ENCODE data around the gene GATB.

Gene GATB

DNA sequence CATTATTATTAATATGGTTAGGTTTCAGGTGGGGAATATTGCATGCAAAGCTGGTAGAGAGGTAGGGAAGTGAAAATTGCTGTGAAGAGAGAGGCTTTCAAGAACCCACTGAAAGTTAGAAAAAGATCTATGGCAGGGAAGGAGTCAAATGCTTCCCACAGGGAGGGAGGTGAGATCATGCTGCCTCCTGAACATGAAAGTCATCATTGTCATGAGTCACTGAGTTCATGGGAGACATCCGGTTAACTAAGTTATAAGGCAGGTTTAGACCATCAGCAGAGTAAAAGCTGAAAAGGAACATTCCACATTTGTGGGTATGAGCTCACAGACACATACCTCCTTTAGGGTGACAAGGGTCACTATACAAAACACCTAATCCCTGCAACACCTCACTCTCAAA is 16.2 kb downstream of the GATB start:
- TF ChIP-seq, protein P1, sequence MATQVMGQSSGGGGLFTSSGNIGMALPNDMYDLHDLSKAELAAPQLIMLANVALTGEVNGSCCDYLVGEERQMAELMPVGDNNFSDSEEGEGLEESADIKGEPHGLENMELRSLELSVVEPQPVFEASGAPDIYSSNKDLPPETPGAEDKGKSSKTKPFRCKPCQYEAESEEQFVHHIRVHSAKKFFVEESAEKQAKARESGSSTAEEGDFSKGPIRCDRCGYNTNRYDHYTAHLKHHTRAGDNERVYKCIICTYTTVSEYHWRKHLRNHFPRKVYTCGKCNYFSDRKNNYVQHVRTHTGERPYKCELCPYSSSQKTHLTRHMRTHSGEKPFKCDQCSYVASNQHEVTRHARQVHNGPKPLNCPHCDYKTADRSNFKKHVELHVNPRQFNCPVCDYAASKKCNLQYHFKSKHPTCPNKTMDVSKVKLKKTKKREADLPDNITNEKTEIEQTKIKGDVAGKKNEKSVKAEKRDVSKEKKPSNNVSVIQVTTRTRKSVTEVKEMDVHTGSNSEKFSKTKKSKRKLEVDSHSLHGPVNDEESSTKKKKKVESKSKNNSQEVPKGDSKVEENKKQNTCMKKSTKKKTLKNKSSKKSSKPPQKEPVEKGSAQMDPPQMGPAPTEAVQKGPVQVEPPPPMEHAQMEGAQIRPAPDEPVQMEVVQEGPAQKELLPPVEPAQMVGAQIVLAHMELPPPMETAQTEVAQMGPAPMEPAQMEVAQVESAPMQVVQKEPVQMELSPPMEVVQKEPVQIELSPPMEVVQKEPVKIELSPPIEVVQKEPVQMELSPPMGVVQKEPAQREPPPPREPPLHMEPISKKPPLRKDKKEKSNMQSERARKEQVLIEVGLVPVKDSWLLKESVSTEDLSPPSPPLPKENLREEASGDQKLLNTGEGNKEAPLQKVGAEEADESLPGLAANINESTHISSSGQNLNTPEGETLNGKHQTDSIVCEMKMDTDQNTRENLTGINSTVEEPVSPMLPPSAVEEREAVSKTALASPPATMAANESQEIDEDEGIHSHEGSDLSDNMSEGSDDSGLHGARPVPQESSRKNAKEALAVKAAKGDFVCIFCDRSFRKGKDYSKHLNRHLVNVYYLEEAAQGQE (IDR thresholded peaks at IDR 0.05; ENCODE audit: insufficient replicate concordance, low read depth) = no peak
- TF ChIP-seq GABPA (IDR thresholded peaks at IDR 0.05; ENCODE audit: low read depth) (no peak), SPI1 (IDR thresholded peaks at IDR 0.05; ENCODE audit: borderline replicate concordance, low read depth) (no peak), POLR2AphosphoS5 (IDR thresholded peaks at IDR 0.05; ENCODE audit: low read depth) (no peak)
- TF ChIP-seq, protein P2, sequence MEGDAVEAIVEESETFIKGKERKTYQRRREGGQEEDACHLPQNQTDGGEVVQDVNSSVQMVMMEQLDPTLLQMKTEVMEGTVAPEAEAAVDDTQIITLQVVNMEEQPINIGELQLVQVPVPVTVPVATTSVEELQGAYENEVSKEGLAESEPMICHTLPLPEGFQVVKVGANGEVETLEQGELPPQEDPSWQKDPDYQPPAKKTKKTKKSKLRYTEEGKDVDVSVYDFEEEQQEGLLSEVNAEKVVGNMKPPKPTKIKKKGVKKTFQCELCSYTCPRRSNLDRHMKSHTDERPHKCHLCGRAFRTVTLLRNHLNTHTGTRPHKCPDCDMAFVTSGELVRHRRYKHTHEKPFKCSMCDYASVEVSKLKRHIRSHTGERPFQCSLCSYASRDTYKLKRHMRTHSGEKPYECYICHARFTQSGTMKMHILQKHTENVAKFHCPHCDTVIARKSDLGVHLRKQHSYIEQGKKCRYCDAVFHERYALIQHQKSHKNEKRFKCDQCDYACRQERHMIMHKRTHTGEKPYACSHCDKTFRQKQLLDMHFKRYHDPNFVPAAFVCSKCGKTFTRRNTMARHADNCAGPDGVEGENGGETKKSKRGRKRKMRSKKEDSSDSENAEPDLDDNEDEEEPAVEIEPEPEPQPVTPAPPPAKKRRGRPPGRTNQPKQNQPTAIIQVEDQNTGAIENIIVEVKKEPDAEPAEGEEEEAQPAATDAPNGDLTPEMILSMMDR (IDR thresholded peaks at IDR 0.05; ENCODE audit: insufficient read depth, low read length) = no peak
- Histone ChIP-seq H3K27me3 (ENCODE audit: insufficient read depth, poor library complexity, severe bottlenecking) (no peaks in the 10 kb centered on the region), H3K4me3 (replicated peaks; ENCODE audit: insufficient read depth, low read length) (no peak overlapping the region), H3K27ac (replicated peaks) (no peak overlapping the region)
- DNase-seq (ENCODE audit: low read depth in 1 of 2, low spot score in 1 of 2) = no peak

- no peak overlapping the region for H3K4me3 ChIP-seq (replicated peaks; ENCODE audit: insufficient read depth, low read length)
- TF ChIP-seq, protein P1 (IDR thresholded peaks at IDR 0.05; ENCODE audit: insufficient replicate concordance, low read depth) = no peak
- no peak for TF ChIP-seq POLR2AphosphoS5 (IDR thresholded peaks at IDR 0.05; ENCODE audit: low read depth)
- TF ChIP-seq SPI1 (IDR thresholded peaks at IDR 0.05; ENCODE audit: borderline replicate concordance, low read depth) = no peak
- no peak for TF ChIP-seq GABPA (IDR thresholded peaks at IDR 0.05; ENCODE audit: low read depth)
- TF ChIP-seq, protein P2 (IDR thresholded peaks at IDR 0.05; ENCODE audit: insufficient read depth, low read length) = no peak
- H3K27ac ChIP-seq (replicated peaks) = no peak overlapping the region
- DNase-seq (ENCODE audit: low read depth in 1 of 2, low spot score in 1 of 2) = no peak
- H3K27me3 ChIP-seq (ENCODE audit: insufficient read depth, poor library complexity, severe bottlenecking) = no peaks in the 10 kb centered on the region
Measured at GRCh38 chr4:151743894-151744293, 16.9 kb downstream of the GATB start.

DNA sequence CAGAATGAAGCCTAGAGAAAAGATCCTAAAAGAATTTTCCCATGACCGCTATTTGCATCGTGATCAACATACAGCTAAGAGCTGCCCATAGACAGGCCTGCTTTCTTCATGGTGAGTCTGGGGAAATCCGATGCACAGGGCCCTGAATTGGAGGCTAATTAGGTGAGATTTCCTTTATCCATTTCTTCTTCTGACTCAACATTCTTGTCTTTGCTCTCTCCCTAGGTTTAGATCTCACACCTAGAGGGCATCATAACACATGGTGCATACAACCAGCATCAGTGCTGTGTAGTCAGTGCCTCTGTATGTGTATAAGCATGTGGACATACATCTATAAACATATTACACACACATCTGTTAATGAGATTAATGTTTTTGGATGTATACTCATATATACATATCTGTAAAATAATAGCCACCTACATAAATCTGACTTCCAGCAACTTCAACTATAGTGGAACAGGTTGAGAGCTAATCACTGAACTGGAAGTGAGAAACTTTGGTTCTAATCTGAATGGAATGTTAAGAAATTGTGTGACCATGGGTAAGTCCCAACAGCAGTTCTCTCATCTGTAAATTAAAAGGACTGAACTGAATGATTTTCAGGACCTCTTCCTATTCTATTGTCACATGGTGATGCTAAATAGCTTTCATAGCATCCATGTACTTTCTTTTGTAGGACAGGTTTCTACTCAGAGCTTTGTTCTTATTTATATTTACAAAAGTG is 17.5 kb downstream of the GATB start:
- Histone ChIP-seq H3K27me3 (ENCODE audit: insufficient read depth, poor library complexity, severe bottlenecking) (no peaks in the 10 kb centered on the region), H3K4me3 (replicated peaks; ENCODE audit: insufficient read depth, low read length) (no peak overlapping the region), H3K27ac (replicated peaks) (no peak overlapping the region)
- TF ChIP-seq, protein P2 (IDR thresholded peaks at IDR 0.05; ENCODE audit: insufficient read depth, low read length) = no peak
- TF ChIP-seq GABPA (IDR thresholded peaks at IDR 0.05; ENCODE audit: low read depth) = no peak
- no peak for TF ChIP-seq SPI1 (IDR thresholded peaks at IDR 0.05; ENCODE audit: borderline replicate concordance, low read depth)
- TF ChIP-seq, protein P1 (IDR thresholded peaks at IDR 0.05; ENCODE audit: insufficient replicate concordance, low read depth) = no peak
- no peak for TF ChIP-seq POLR2AphosphoS5 (IDR thresholded peaks at IDR 0.05; ENCODE audit: low read depth)
- no peak for DNase-seq (ENCODE audit: low read depth in 1 of 2, low spot score in 1 of 2)

All from HL-60 (cell line).